Measurements from ENCODE around the gene LPAR3. TPM values are rescaled to one million over a fixed set of nuclear protein-coding genes. Genes with fewer than 3 reads are reported as not detected.

The LPAR3 gene
- total and polyA plus RNA-seq, 2 experiments from 2014 or later = 0.18 to 2.7 TPM

DNA sequence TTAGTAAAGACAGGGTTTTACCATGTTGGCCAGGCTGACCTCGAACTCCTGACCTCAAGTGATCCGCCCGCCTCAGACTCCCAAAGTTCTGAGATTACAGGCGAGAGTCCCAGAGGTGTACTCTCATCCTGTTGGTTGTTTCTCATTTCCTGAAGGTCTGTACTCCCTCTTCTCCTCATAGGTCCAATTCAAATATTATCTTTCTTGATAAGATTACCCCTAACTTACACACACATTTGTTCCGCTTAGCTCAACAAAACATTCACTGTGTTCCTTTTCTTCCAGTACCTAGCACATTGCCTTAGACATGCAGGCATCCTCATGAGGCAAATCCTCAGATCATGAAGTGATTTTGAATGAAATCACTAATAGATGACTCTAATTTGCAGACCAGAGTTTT is 130.3 kb downstream of the LPAR3 start:
- no peaks in the 10 kb centered on the region for H4K20me1 ChIP-seq (ENCODE audit: insufficient read depth, poor library complexity, severe bottlenecking)
- H3K27me3 ChIP-seq = no peaks in the 10 kb centered on the region
- H3K9me3 ChIP-seq (ENCODE audit: low read depth) = no peaks in the 10 kb centered on the region
- H3K4me3 ChIP-seq = no peak overlapping the region
- no peak for DNase-seq (ENCODE audit: low spot score)
- no peak overlapping the region for H3K4me2 ChIP-seq
- H3K9me2 ChIP-seq (replicated peaks; ENCODE audit: insufficient read depth) = no peaks in the 10 kb centered on the region
- 90% methylated on average over 5 of the region's 5 CpGs for WGBS (ENCODE audit: low lambda C conversion rate, missing lambda C conversion rate)
- H3K36me3 ChIP-seq (replicated peaks; ENCODE audit: insufficient read depth, low read depth) = no peaks in the 10 kb centered on the region
- no peaks in the 10 kb centered on the region for H3K79me2 ChIP-seq
- H2AFZ ChIP-seq = no peak overlapping the region
- H3K4me1 ChIP-seq (ENCODE audit: insufficient read depth) = no peaks in the 10 kb centered on the region
- H3K27ac ChIP-seq = no peak overlapping the region
- TF ChIP-seq CTCF (IDR thresholded peaks at IDR 0.05; ENCODE audit: poor library complexity) (no peak), EZH2 (IDR thresholded peaks at IDR 0.05; ENCODE audit: borderline replicate concordance) (no peak), EZH2phosphoT487 (IDR thresholded peaks at IDR 0.05; ENCODE audit: low read depth, severe bottlenecking, unreplicated experiment) (no peak)

Other genes with a start within 250 kb of the LPAR3 start
- 38.0 and 39.9 TPM in 2 replicates for gene SSX2IP, start 202.7 kb downstream of the LPAR3 start, total RNA-seq
- gene SSX2IP, start 202.7 kb downstream of the LPAR3 start, polyA plus RNA-seq = 17.1 and 26.5 TPM in 2 replicates
- 0.63 and 1.2 TPM in 2 replicates for gene MCOLN2, start 103.9 kb upstream of the LPAR3 start, total RNA-seq
- gene MCOLN2, start 103.9 kb upstream of the LPAR3 start, polyA plus RNA-seq = 1.2 and 1.9 TPM in 2 replicates
- 12.4 and 16.4 TPM in 2 replicates for gene MCOLN3, start 155.3 kb upstream of the LPAR3 start, total RNA-seq
- 13.6 and 13.9 TPM in 2 replicates for gene MCOLN3, start 155.3 kb upstream of the LPAR3 start, polyA plus RNA-seq

All from hepatocyte (in vitro differentiated cells).